SK-N-MC (cell line): Measurements from ENCODE around the gene RGS19.

Experiments used
- DNase-seq: peaks from one replicate; pipeline ENCODE4 v3.0.0-alpha.2; 2011; ENCODE audit warnings: low read depth, low spot score
- H3K27ac ChIP-seq: fragments of 200-600 bp; sonication (generic); 2 replicates; pipeline ENCODE4 v1.5.1; 2016; ENCODE audit warnings: mixed run types
- H3K36me3 ChIP-seq: fragments of 200-600 bp; sonication (generic); 2 replicates; pipeline ENCODE4 v1.6.1; 2017; ENCODE audit warnings: antibody characterized with exemption, low read length, mixed read lengths; ENCODE audit not compliant: insufficient read depth
- H3K4me3 ChIP-seq: fragments of 200-600 bp; sonication (generic); 2 replicates; pipeline ENCODE4 v1.5.1; 2016
- H3K9ac ChIP-seq: fragments of 200-600 bp; sonication (generic); 2 replicates; pipeline ENCODE4 v1.8.0; 2017; ENCODE audit warnings: mixed run types, mixed read lengths; ENCODE audit not compliant: insufficient read length
- H3K9me3 ChIP-seq: fragments of 200-600 bp; sonication (generic); 2 replicates; pipeline ENCODE4 v1.6.1; 2017; ENCODE audit warnings: low read depth, mild to moderate bottlenecking, antibody characterized with exemption, low read length, moderate library complexity, mixed read lengths
- EZH2 ChIP-seq: fragments of 200-600 bp; sonication (generic); IDR thresholded peaks from one replicate; pipeline ENCODE4 v1.6.1; 2017; ENCODE audit warnings: antibody characterized with exemption
- FOXP2 ChIP-seq: optimal IDR thresholded peaks from 2 replicates; pipeline ENCODE3; 2011; ENCODE audit warnings: mild to moderate bottlenecking, moderate library complexity; ENCODE audit not compliant: insufficient read depth; ENCODE audit errors: extremely low read length, control extremely low read depth
- POLR2AphosphoS5 ChIP-seq: IDR thresholded peaks from 2 replicates; pipeline ENCODE4 v1.6.1; 2012; ENCODE audit warnings: mild to moderate bottlenecking, low read depth, low read length, borderline replicate concordance

RGS19 gene

GRCh38 chr20:64037498-64038213, 41.7 kb downstream of the RGS19 start:
- peak overlapping the region; percentile 79; the same call in 1 of the 2 replicates for H3K4me3 ChIP-seq
- DNase-seq: no peak
- H3K36me3 ChIP-seq: no peaks in the 10 kb centered on the region; the same call in 1 of the 2 replicates
- H3K9me3 ChIP-seq: no peaks in the 10 kb centered on the region
- TF ChIP-seq EZH2 (no peak), FOXP2 (no peak), POLR2AphosphoS5 (no peak)
- H3K27ac ChIP-seq: no peak overlapping the region
- H3K9ac ChIP-seq: no peak overlapping the region

- Histone ChIP-seq H3K9ac (no peak overlapping the region), H3K9me3 (no peaks in the 10 kb centered on the region), H3K4me3 (no peak overlapping the region)
Observed at GRCh38 chr20:64037199-64037497, 42.2 kb downstream of the RGS19 start.

GRCh38 chr20:64036346-64037198, 42.7 kb downstream of the RGS19 start:
- Histone ChIP-seq H3K9me3 (no peaks in the 10 kb centered on the region), H3K9ac (no peak overlapping the region), H3K4me3 (no peak overlapping the region), H3K36me3 (peaks cover 4% of the 10 kb centered on the region; the same call in 1 of the 2 replicates), H3K27ac (no peak overlapping the region)
- no peak for DNase-seq
- TF ChIP-seq FOXP2 (no peak), POLR2AphosphoS5 (no peak), EZH2 (no peak)

More at GRCh38 chr20:64037199-64037497, 42.2 kb downstream of the RGS19 start:
- no peak for DNase-seq
- TF ChIP-seq FOXP2 (no peak), EZH2 (no peak), POLR2AphosphoS5 (no peak; the same call in 1 of the 2 replicates)
- Histone ChIP-seq H3K36me3 (no peaks in the 10 kb centered on the region; the same call in 1 of the 2 replicates), H3K27ac (no peak overlapping the region)

DNA sequence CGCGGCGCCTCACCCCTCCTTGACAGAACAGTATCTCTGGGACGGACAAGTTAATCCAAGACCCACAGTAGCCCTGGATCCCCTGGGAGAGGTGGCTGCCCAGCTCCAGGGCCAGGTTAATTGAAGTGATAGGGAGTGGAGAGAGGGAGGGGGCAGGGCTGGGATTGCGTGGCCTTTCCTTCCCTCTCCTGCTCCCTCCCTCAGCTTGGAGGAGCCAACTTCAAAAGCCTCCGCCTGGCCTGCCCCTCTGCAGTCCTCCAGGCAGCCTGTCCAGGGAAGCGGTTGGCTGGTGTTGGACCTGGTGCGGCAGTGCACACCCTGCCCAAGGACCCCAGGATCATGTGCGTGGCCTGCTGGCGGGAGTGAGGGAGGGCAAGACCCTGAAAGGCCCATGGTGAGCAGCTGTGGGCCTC, 43.4 kb downstream of the RGS19 start, which contains the start of gene C20orf204:
Gene C20orf204, plus strand, starts transcription at position 250 of the 413 bp plus-strand sequence. Its CDS starts 142 bp downstream, at position 392.
- Histone ChIP-seq H3K27ac (0 out of 2 replicates have a peak within 1 kb of the TSS, but pooled peaks have one; percentile 42), H3K9ac (no peak within 1 kb of the TSS), H3K36me3 (peaks cover 5% of the 10 kb centered on the region; the same call in 1 of the 2 replicates), H3K4me3 (no peak within 1 kb of the TSS), H3K9me3 (no peaks in the 10 kb centered on the region)
- DNase-seq: no peak
- no peak for TF ChIP-seq EZH2
- TF ChIP-seq POLR2AphosphoS5: no peak
- TF ChIP-seq FOXP2: no peak

GRCh38 chr20:64035066-64035932, 44.0 kb downstream of the RGS19 start:
- Histone ChIP-seq H3K9me3 (no peaks in the 10 kb centered on the region), H3K4me3 (no peak overlapping the region), H3K36me3 (peaks cover 7% of the 10 kb centered on the region; the same call in 1 of the 2 replicates), H3K27ac (0 out of 2 replicates have a peak overlapping the region, but pooled peaks have one; percentile 42), H3K9ac (no peak overlapping the region)
- TF ChIP-seq FOXP2 (no peak), EZH2 (no peak), POLR2AphosphoS5 (no peak)
- DNase-seq: no peak

- Histone ChIP-seq H3K27ac (no peak overlapping the region), H3K36me3 (peaks cover 19% of the 10 kb centered on the region; the same call in 1 of the 2 replicates)
Observed at GRCh38 chr20:64033981-64034493, 45.3 kb downstream of the RGS19 start.

More at GRCh38 chr20:64033981-64034493, 45.3 kb downstream of the RGS19 start:
- Histone ChIP-seq H3K4me3 (no peak overlapping the region), H3K9ac (no peak overlapping the region), H3K9me3 (no peaks in the 10 kb centered on the region)
- DNase-seq: no peak
- no peak for TF ChIP-seq FOXP2
- TF ChIP-seq EZH2: no peak
- TF ChIP-seq POLR2AphosphoS5: no peak
